Karpas-422 (cell line): Measurements from ENCODE around the gene ADD2. TPM values are rescaled to one million over a fixed set of nuclear protein-coding genes. Genes with fewer than 3 reads are reported as not detected.

Source experiments
- DNase-seq: peaks from one replicate; pipeline ENCODE4 v3.0.0-alpha.2; 2015
- H2AFZ ChIP-seq: fragments of 200-600 bp; sonication (generic); 2 replicates; pipeline ENCODE4 v1.6.1; 2014; ENCODE audit warnings: antibody characterized with exemption, low read length, mixed read lengths
- H3K27ac ChIP-seq: fragments of 200-600 bp; sonication (generic); 2 replicates; pipeline ENCODE4 v1.5.1; 2014; ENCODE audit warnings: mild to moderate bottlenecking, low read length, moderate library complexity
- H3K27me3 ChIP-seq: fragments of 200-600 bp; sonication (generic); 2 replicates; pipeline ENCODE4 v1.6.1; 2014; ENCODE audit warnings: low read length, mixed read lengths
- H3K36me3 ChIP-seq: fragments of 200-600 bp; sonication (generic); 2 replicates; pipeline ENCODE4 v1.6.1; 2014; ENCODE audit warnings: low read length, mixed read lengths; ENCODE audit not compliant: insufficient read depth
- H3K4me1 ChIP-seq: fragments of 200-600 bp; sonication (generic); 2 replicates; pipeline ENCODE4 v1.6.1; 2014; ENCODE audit warnings: mild to moderate bottlenecking, low read length, mixed read lengths
- H3K4me2 ChIP-seq: fragments of 200-600 bp; sonication (generic); 2 replicates; pipeline ENCODE4 v1.6.1; 2014; ENCODE audit warnings: low read length, low read depth, mild to moderate bottlenecking; ENCODE audit not compliant: poor library complexity, severe bottlenecking
- H3K4me3 ChIP-seq: fragments of 200-600 bp; sonication (generic); 2 replicates; pipeline ENCODE4 v1.5.1; 2014; ENCODE audit warnings: mild to moderate bottlenecking, antibody characterized with exemption, low read length, mixed read lengths
- H3K79me2 ChIP-seq: fragments of 200-600 bp; sonication (generic); 2 replicates; pipeline ENCODE4 v1.6.1; 2014; ENCODE audit warnings: mild to moderate bottlenecking, low read length, mixed read lengths
- H3K9ac ChIP-seq: fragments of 200-600 bp; sonication (generic); 2 replicates; pipeline ENCODE4 v1.6.0; 2014; ENCODE audit warnings: low read length
- H3K9me2 ChIP-seq: fragments of 200-600 bp; sonication (generic), shearing (Covaris generic); replicated peaks from 2 replicates; pipeline ENCODE4 v1.6.0; 2014; ENCODE audit warnings: mild to moderate bottlenecking, low read length, moderate library complexity; ENCODE audit not compliant: insufficient read depth
- H3K9me3 ChIP-seq: fragments of 300-700, 200-600 bp; sonication (generic); 2 replicates; pipeline ENCODE4 v1.6.1; 2014; ENCODE audit warnings: low read length, mixed read lengths
- H4K20me1 ChIP-seq: fragments of 200-600 bp; sonication (generic); 2 replicates; pipeline ENCODE4 v1.6.1; 2014; ENCODE audit warnings: mild to moderate bottlenecking, antibody characterized with exemption, low read length, low read depth; ENCODE audit not compliant: insufficient read depth
- total RNA-seq: library from RNA; depleted of rRNA; stranded (reverse); fragments of >200 nt; shearing (Covaris generic); gene quantifications from 2 replicates; pipeline ENCODE4 v1.2.3, GENCODE V29; 2014; ENCODE audit warnings: low replicate concordance

Gene ADD2
- total RNA-seq, 1 experiment from 2014 or later, result not detected

GRCh38 chr2:70777450-70777849 lies 9.4 kb upstream of the ADD2 start:
- Histone ChIP-seq H3K27me3 (no peaks in the 10 kb centered on the region), H4K20me1 (no peaks in the 10 kb centered on the region), H3K79me2 (no peaks in the 10 kb centered on the region), H3K4me3 (no peak overlapping the region), H2AFZ (no peak overlapping the region), H3K4me1 (no peaks in the 10 kb centered on the region), H3K9ac (no peak overlapping the region), H3K9me2 (no peaks in the 10 kb centered on the region), H3K27ac (no peak overlapping the region), H3K4me2 (no peak overlapping the region), H3K36me3 (no peaks in the 10 kb centered on the region), H3K9me3 (no peaks in the 10 kb centered on the region)
- no peak for DNase-seq

GRCh38 chr2:70776266-70776665 lies 8.3 kb upstream of the ADD2 start:
- no peaks in the 10 kb centered on the region for H3K9me3 ChIP-seq
- H4K20me1 ChIP-seq, result no peaks in the 10 kb centered on the region
- H3K4me2 ChIP-seq, result no peak overlapping the region
- H3K36me3 ChIP-seq, result no peaks in the 10 kb centered on the region
- no peaks in the 10 kb centered on the region for H3K4me1 ChIP-seq
- H3K9ac ChIP-seq, result no peak overlapping the region
- DNase-seq, result no peak
- H3K27me3 ChIP-seq, result no peaks in the 10 kb centered on the region
- no peak overlapping the region for H3K27ac ChIP-seq
- no peak overlapping the region for H3K4me3 ChIP-seq
- H3K79me2 ChIP-seq, result no peaks in the 10 kb centered on the region
- H3K9me2 ChIP-seq, result no peaks in the 10 kb centered on the region
- H2AFZ ChIP-seq, result no peak overlapping the region

GRCh38 chr2:70775141-70775540 lies 7.1 kb upstream of the ADD2 start:
- Histone ChIP-seq H3K36me3 (no peaks in the 10 kb centered on the region), H4K20me1 (no peaks in the 10 kb centered on the region), H3K9ac (no peak overlapping the region), H3K9me2 (no peaks in the 10 kb centered on the region), H2AFZ (no peak overlapping the region), H3K27ac (no peak overlapping the region), H3K4me3 (no peak overlapping the region), H3K79me2 (no peaks in the 10 kb centered on the region), H3K9me3 (no peaks in the 10 kb centered on the region), H3K27me3 (no peaks in the 10 kb centered on the region), H3K4me1 (no peaks in the 10 kb centered on the region), H3K4me2 (no peak overlapping the region)
- DNase-seq, result no peak

DNA sequence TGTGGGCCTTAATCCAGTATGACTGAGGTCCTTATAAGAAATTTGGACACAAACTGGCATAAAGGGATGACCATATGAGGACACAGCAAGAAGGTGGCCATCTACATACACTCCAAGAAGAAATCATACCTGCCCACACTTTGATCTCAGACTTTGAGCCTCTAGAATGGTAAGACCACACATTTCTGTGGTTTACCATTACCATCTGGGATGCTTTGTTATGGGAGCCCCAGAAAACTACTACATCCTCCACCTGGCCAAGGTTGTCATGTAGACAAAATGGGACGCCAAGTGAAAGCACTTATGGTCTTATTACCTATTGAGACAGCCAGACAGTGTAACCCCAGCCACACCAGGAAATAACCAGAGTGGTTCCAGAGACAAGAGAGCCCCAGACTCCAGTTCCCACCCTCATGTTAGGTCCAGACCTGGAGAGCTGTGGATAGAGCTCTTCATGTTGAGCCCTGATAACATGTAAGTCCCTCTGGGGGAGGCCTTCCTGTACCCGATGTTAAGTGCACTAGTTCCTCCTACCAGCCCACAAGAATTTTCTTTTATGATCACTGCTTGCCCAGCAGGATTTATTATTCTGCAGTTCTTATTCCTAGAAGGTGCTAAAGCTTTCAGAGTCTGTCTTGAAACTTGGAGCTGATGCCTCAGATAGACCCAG lies 4.6 kb upstream of the ADD2 start:
- Histone ChIP-seq H3K9ac (no peak overlapping the region), H3K79me2 (no peaks in the 10 kb centered on the region), H3K4me1 (no peaks in the 10 kb centered on the region), H3K27ac (no peak overlapping the region), H3K9me3 (no peaks in the 10 kb centered on the region), H3K9me2 (no peaks in the 10 kb centered on the region), H3K4me3 (no peak overlapping the region), H3K4me2 (no peak overlapping the region), H4K20me1 (no peaks in the 10 kb centered on the region), H2AFZ (no peak overlapping the region), H3K36me3 (no peaks in the 10 kb centered on the region), H3K27me3 (no peaks in the 10 kb centered on the region)
- DNase-seq, result no peak

GRCh38 chr2:70771446-70771845 lies 3.4 kb upstream of the ADD2 start:
- no peak overlapping the region for H3K27ac ChIP-seq
- H3K9me2 ChIP-seq, result no peaks in the 10 kb centered on the region
- no peak overlapping the region for H2AFZ ChIP-seq
- DNase-seq, result no peak
- H3K36me3 ChIP-seq, result no peaks in the 10 kb centered on the region
- no peak overlapping the region for H3K4me3 ChIP-seq
- H4K20me1 ChIP-seq, result no peaks in the 10 kb centered on the region
- H3K4me1 ChIP-seq, result no peaks in the 10 kb centered on the region
- no peak overlapping the region for H3K4me2 ChIP-seq
- H3K9ac ChIP-seq, result no peak overlapping the region
- no peaks in the 10 kb centered on the region for H3K79me2 ChIP-seq
- no peaks in the 10 kb centered on the region for H3K27me3 ChIP-seq
- H3K9me3 ChIP-seq, result no peaks in the 10 kb centered on the region

DNA sequence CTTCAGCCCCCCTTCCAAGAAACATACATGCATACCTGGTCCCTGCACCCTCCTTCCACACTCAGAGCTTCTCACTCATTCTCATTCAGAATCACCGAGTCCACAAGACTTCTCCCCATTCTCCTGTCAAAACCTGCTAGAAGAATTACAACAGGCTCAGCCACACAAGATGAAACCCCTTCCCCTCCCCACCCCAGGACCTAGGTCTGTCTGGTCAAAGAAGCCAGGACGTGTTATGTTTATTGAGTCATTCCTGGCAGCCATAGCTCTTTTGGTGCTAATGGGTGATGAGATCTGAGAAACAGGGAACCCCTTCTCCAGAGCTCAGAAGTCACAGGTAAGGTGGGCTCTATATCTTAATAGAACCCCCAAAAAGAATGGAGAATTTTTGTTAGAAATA lies 1.4 kb upstream of the ADD2 start:
- no peak for DNase-seq
- Histone ChIP-seq H3K36me3 (no peaks in the 10 kb centered on the region), H3K9me3 (no peaks in the 10 kb centered on the region), H3K9ac (no peak overlapping the region), H3K4me2 (no peak overlapping the region), H3K4me3 (no peak overlapping the region), H4K20me1 (no peaks in the 10 kb centered on the region), H3K27ac (no peak overlapping the region), H3K79me2 (no peaks in the 10 kb centered on the region), H3K9me2 (no peaks in the 10 kb centered on the region), H2AFZ (no peak overlapping the region), H3K27me3 (no peaks in the 10 kb centered on the region), H3K4me1 (no peaks in the 10 kb centered on the region)

- no peak overlapping the region for H3K4me3 ChIP-seq
- H3K79me2 ChIP-seq, result no peaks in the 10 kb centered on the region
- no peaks in the 10 kb centered on the region for H3K27me3 ChIP-seq
- H4K20me1 ChIP-seq, result no peaks in the 10 kb centered on the region
- H3K9ac ChIP-seq, result no peak overlapping the region
- H3K9me2 ChIP-seq, result no peaks in the 10 kb centered on the region
- H3K9me3 ChIP-seq, result no peaks in the 10 kb centered on the region
- H3K36me3 ChIP-seq, result no peaks in the 10 kb centered on the region
- no peak overlapping the region for H3K27ac ChIP-seq
- no peaks in the 10 kb centered on the region for H3K4me1 ChIP-seq
- H2AFZ ChIP-seq, result no peak overlapping the region
- DNase-seq, result no peak
- no peak overlapping the region for H3K4me2 ChIP-seq
These were observed 638 bp upstream of the ADD2 start for GRCh38 chr2:70768590-70769085.

- no peak overlapping the region for H3K27ac ChIP-seq
- H3K4me2 ChIP-seq, result no peak overlapping the region
- no peaks in the 10 kb centered on the region for H3K9me2 ChIP-seq
- H2AFZ ChIP-seq, result no peak overlapping the region
- no peaks in the 10 kb centered on the region for H3K36me3 ChIP-seq
- H4K20me1 ChIP-seq, result no peaks in the 10 kb centered on the region
- DNase-seq, result no peak
- H3K4me3 ChIP-seq, result no peak overlapping the region
- H3K4me1 ChIP-seq, result no peaks in the 10 kb centered on the region
- no peaks in the 10 kb centered on the region for H3K27me3 ChIP-seq
- no peaks in the 10 kb centered on the region for H3K79me2 ChIP-seq
- H3K9ac ChIP-seq, result no peak overlapping the region
- no peaks in the 10 kb centered on the region for H3K9me3 ChIP-seq
These were observed 811 bp downstream of the ADD2 start for GRCh38 chr2:70767079-70767698.
